Prostate gland (tissue), 2 donors: Measurements from ENCODE around the gene HTRA2.
"Not testable (repeated sequence)": the region's sequence is repeated elsewhere in the genome, so short reads cannot be mapped to it uniquely, and the experiment has no call there.

Experiments used
- POLR2A ChIP-seq: fragments of 450-650 bp; IDR thresholded peaks from one replicate; pipeline ENCODE4 v1.6.1; 2016; ENCODE audit warnings: antibody characterized with exemption, mild to moderate bottlenecking
- TF ChIP-seq, protein P1 (sequence below), 4 experiments: fragments of 200-600 bp in 2 of 4; fragments of 450-650 bp in 2 of 4; sonication (generic) in 2 of 4; IDR thresholded peaks; 1 replicate in 3 of 4; 2 replicates in 1 of 4; pipeline ENCODE4 v1.5.1; 2016 to 2019; ENCODE audit warnings: antibody characterized with exemption in 4 of 4, mild to moderate bottlenecking in 2 of 4, moderate library complexity in 2 of 4

DNA sequence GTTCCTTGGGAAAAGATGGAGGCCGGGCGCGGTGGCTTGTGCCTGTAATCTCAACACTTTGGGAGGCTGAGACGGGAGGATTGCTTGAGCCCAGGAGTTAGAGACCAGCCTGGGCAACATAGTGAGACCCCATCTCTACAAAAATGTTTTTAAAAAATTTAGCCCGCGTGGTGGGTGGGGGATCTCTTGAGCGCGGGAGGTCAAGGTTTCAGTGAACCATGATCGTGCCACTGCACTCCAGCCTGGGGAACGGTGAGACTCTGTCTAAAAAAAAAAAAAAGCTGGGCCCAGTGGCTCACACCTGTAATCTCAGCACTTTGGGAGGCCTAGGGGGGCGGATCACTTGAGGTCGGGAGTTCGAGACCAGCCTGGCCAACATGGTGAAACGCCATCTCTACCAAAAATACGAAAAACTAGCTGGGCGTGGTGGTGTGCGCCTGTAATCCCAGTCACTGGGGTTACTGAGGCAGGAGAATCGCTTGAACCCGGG lies 46.0 kb upstream of the HTRA2 start:
- TF ChIP-seq, protein P1, sequence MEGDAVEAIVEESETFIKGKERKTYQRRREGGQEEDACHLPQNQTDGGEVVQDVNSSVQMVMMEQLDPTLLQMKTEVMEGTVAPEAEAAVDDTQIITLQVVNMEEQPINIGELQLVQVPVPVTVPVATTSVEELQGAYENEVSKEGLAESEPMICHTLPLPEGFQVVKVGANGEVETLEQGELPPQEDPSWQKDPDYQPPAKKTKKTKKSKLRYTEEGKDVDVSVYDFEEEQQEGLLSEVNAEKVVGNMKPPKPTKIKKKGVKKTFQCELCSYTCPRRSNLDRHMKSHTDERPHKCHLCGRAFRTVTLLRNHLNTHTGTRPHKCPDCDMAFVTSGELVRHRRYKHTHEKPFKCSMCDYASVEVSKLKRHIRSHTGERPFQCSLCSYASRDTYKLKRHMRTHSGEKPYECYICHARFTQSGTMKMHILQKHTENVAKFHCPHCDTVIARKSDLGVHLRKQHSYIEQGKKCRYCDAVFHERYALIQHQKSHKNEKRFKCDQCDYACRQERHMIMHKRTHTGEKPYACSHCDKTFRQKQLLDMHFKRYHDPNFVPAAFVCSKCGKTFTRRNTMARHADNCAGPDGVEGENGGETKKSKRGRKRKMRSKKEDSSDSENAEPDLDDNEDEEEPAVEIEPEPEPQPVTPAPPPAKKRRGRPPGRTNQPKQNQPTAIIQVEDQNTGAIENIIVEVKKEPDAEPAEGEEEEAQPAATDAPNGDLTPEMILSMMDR (IDR thresholded peaks at IDR 0.05): not testable (repeated sequence)
- not testable (repeated sequence) for TF ChIP-seq POLR2A
